ENCODE measurements around the gene KAZN. TPM values are rescaled to one million over a fixed set of nuclear protein-coding genes. Genes with fewer than 3 reads are reported as not detected.

KAZN gene
- total and polyA plus RNA-seq, 2 of the 8 experiments (the other 6 are each of a cell fraction or from before 2014, with no cell fraction given): 3.7 to 11.8 TPM

DNA sequence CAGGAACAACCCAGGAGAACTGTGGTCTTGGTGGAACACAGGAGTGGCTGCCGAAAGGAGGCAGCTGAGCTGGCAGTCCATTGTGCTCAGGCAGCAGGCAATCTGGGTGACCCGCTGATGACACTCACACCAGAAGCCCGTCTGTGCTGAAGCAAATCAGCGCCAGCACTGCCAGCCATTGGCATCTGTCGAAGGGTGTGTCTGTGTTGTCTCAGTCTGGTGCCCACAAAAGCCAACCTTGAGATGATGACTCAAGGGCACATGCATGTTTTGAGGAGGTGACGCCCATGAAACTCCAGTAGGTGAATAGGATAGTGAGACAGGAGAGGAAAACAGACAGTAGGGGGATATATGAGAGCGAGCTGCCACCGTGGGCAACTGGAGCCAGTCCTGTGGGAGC is 167.3 kb downstream of the KAZN start:
- Histone ChIP-seq H3K14ac (ENCODE audit: insufficient read length) (no peak overlapping the region), H4K20me1 (replicated peaks in 1 of 2; ENCODE audit: control insufficient read depth in 1 of 2, insufficient read depth in 2 of 2, low read length in 2 of 2) (no peaks in the 10 kb centered on the region), H3K4me3 (ENCODE audit: extremely low read depth in 1 of 4, insufficient read depth in 2 of 4, low read depth in 3 of 4, low read length in 4 of 4) (no peak overlapping the region), H2BK120ac (replicated peaks; ENCODE audit: low read depth, low read length) (no peak overlapping the region), H3K9ac (replicated peaks in 1 of 4; ENCODE audit: extremely low read depth in 1 of 4, low read depth in 3 of 4, low read length in 3 of 4) (no peak overlapping the region), H2BK15ac (ENCODE audit: low read length) (no peak overlapping the region), H3K56ac (replicated peaks; ENCODE audit: insufficient read length, low read depth, low read length) (no peak overlapping the region), H2BK20ac (ENCODE audit: low read length) (peak overlapping the region; percentile 8), H3K27me3 (replicated peaks in 1 of 4; ENCODE audit: control insufficient read depth in 3 of 4, extremely low read depth in 1 of 4, insufficient read depth in 3 of 4, low read length in 3 of 4) (no peaks in the 10 kb centered on the region; a peak in 1 of 7 replicates), H3K36me3 (ENCODE audit: control insufficient read depth in 2 of 4, insufficient read depth in 4 of 4, low read length in 3 of 4) (no peaks in the 10 kb centered on the region), H2AFZ (ENCODE audit: low read length) (no peak overlapping the region), H4K91ac (replicated peaks; ENCODE audit: insufficient read length, low read length) (no peak overlapping the region), H3K18ac (ENCODE audit: extremely low read depth, low read length) (no peak overlapping the region; the same call in 1 of the 2 replicates), H3K79me2 (ENCODE audit: control insufficient read depth in 1 of 2, insufficient read depth in 2 of 2, low read length in 2 of 2) (no peaks in the 10 kb centered on the region), H2AK5ac (ENCODE audit: low read depth, low read length) (peak overlapping the region; percentile 91; the same call in 1 of the 2 replicates), H3K4me1 (replicated peaks in 1 of 4; ENCODE audit: control insufficient read depth in 3 of 4, insufficient read depth in 4 of 4, low read length in 3 of 4) (peaks cover 8 to 19% (median 13%) of the 10 kb centered on the region in 4 experiments), H2BK12ac (ENCODE audit: low read depth, low read length) (peak overlapping the region; percentile 75), H3K4me2 (ENCODE audit: insufficient read depth in 1 of 2, low read depth in 2 of 2, low read length in 2 of 2) (no peak overlapping the region), H3K23ac (ENCODE audit: insufficient read length) (no peak overlapping the region), H4K5ac (ENCODE audit: insufficient read length, low read depth, low read length) (no peak overlapping the region), H3K4ac (replicated peaks; ENCODE audit: insufficient read length, low read depth, low read length) (no peak overlapping the region), H3K23me2 (ENCODE audit: low read depth, low read length) (no peaks in the 10 kb centered on the region), H2BK5ac (ENCODE audit: low read depth, low read length) (no peak overlapping the region), H3K9me3 (ENCODE audit: insufficient read depth in 2 of 2, low read depth in 1 of 2, low read length in 1 of 2) (no peaks in the 10 kb centered on the region; a peak in 2 of 4 replicates), H3K79me1 (ENCODE audit: low read depth, low read length) (no peaks in the 10 kb centered on the region), H4K8ac (ENCODE audit: extremely low read depth, insufficient read depth, low read length) (no peak overlapping the region), H3K27ac (ENCODE audit: low read depth, low read length) (no peak overlapping the region)
- 93% methylated on average over 6 of the region's 8 CpGs; no CpG with 5 or more reads in 1 of the 2 experiments for WGBS, 2 experiments (ENCODE audit: extremely low coverage in 1 of 2, insufficient coverage in 1 of 2, insufficient read length in 1 of 2, insufficient replicate concordance in 2 of 2, low coverage in 1 of 2, low lambda C conversion rate in 2 of 2, missing lambda C conversion rate in 1 of 2)
- ChIA-PET CTCF (ENCODE audit: partially characterized antibody) (interaction anchor here (0.8 to 8.0 kb wide), 4 partner anchors 12 to 162 kb away, joined by 3 to 77 read pairs (median 4); no protein-coding TSS in a partner anchor), POLR2A (ENCODE audit: partially characterized antibody) (no interaction called here)
- DNase-seq (ENCODE audit: low read depth in 1 of 2, low spot score in 2 of 2): no peak
- no peak for FAIRE-seq
